Stimulated activated CD4-positive, alpha-beta T cell treated with anti-CD3 and anti-CD28 coated beads, Interleukin-4, amount 100 ng/mL, for 4 hours (primary cell): ENCODE data around the gene CHST13.

Source experiments
- DNase-seq, 2 experiments: peaks; one replicate each; pipeline ENCODE4 v3.0.0-alpha.2; 2020

CHST13 gene

DNA sequence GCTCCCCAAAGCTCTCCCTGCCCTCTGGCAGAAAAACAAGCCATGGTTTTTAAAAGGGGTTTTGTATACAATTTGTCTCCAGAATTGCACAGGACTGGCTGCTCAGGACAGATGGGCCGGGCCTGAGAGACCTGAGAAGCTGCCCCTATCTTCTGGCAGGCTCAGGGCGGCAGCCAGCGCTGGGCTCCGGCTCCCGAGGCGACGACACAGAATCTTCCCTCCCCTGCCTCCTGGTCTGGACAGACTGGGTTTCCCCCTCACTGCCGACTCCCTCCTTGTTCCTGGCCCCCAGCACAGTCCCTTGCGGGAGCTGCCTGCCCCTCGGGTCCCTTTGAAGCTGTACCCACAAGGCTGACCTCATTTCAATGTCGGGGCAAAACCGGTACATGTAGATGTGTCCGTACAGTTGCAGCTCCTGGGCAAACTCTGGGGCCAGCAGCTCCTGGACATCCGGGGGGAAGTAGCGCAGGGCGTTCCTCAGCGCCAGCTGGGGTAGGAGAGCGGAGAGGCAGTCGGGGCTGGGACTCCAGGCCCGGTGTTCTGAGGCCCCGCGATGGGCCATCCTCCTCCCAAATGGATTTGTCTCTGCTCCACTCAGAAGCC lies 13.5 kb upstream of the CHST13 start:
- DNase-seq, result no peak

DNA sequence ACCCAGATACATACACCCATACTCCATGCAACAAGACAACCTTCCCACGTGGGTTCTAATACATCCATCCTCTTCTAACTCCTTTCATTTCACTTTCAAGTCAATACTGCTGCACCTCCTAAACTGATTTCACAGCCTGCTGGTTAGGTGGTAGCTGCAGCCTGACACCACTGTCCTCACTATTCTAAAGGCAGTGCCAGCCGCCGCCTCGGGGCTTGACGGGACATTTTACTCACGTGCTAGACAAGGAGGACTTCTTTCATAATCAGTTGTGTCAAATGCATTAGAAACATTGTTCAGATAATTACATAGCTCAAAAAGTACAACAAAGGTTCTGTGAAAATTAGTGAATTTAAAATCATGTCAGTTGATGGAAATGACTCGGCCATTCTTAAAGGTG lies 12.7 kb upstream of the CHST13 start:
- DNase-seq, result no peak

DNA sequence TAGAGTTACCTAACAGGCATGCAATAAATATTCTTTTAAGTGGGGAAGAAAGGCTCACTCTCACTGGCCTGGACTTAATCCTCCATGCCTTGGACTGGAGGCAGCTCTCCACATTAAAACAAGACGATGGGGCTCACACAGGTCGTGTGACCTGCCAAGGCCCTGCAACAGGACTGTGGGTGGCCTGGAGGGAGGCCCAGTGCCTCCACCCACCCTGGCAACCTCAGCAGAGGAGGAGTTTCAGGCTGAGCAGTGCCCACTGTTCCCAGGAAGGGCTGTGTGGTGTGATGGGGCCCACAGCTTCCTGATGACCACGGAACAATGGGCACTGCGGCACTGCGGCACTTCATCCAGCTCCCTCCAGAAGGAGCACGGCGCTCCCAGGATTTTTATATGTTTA lies 11.9 kb upstream of the CHST13 start:
- DNase-seq, result no peak

DNA sequence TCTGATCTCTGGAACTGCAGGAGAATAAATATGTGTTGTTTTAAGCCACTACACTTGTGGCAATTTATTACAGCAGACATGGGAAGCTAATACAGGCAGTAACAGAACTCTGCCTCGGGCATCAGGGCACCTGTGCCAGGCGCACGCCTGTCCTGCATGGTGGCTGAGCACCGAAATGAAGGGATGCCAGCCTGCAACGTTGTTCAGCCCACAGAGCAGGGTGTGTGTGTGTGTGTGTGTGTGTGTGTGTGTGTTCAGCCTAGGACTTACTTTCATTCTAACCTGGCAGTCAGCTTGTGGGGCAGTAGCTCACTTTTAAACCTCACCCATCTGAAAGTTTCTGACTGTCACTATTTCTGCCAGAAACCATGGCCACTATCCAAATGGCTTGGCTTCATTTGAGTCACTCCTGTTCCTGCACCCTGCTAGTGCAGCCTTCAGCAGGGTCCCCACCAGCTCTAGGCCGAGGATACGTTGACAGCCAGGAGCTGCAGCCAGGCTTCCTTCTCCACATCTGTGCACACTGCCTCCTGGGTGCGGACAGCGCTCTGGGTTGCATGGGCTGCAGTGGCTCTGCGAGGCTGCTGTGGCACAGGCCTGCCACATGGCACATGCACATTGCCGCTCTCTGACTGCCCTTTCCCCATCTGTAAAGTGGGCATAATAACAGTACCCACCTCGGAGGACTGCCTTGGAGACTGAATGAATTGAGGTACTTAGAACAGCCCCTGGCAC lies 10.9 kb upstream of the CHST13 start:
- no peak for DNase-seq

DNA sequence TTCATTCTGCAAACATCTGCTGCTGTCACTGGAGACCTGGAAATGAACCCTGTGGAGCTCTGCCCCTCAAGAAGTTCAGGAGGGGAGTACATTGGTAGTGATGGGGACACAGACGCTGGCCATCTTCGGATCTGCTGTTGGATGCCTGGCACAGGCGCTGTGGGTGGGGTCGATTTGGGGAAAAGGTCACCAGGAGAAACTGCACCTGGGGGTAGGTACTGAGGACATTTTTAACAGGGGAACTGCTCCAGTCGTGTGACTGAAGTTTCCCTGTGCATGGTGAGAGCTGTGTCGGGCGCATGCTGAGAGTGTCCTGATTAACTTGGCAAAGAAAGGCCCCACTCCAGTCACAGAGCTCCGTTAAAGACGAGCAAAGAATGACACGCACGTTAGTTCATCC lies 9.8 kb upstream of the CHST13 start:
- DNase-seq, result no peak

DNA sequence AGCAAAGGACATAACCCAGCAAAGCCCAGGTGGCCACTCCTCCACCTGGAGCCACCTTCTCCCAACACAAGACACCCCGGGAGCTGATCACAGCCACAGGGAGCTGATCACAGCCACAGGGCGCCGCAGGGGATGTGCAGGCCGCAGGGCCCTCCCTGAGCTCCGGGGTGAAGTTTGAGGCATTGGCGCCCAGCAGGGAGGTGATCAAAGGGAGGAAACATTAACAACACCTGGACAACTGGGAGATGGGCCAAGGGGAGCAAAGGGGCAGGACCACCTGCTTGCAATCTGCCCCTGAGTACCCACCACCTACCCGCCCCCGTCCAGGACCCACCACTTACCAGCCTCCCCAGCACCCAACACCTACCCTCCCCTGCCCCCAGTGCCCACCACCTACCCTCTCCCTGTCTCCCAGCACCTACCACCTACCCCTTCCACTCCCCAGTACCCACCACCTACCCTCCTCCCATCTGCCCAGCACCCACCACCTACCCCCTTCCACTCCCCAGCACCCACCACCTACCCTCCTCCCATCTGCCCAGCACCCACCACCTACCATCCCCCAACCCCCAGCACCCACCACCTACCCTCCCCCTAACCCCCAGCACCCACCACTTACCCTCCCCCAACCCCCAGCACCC lies 8.8 kb upstream of the CHST13 start:
- DNase-seq, result no peak

DNA sequence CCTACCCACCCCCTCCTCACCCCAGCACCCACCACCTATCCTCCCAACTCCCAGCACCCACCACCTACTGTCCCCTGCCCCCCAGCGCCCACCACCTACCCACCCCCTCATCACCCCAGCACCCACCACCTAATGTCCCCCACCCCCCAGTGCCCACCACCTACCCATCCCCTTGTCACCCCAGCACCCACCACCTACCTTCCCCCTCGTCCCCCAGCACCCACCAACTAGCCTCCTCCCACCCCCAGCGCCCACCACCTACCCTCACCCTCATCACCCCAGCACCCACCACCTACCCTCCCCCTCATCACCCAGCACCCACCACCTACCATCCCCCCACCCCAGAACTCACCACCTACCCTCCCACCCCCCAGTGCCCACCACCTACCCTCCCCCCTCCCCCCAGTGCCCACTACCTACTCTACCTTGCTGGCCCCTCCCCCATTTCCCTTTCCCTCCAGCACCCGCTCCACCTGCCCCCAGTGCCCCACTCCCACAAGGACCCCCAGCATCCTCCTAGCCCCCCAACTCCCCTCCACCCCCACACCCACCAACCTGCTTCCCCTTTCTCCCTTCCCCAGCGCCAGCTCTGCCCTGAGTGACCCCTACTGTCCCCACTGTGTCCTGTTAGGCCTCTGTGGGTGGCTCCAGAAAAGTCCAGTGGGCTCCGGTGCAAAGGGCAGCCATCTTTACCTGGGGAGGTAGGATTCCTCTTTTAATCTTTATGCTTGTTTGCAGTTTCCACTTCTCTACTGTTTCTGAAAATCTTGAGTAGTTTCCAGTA lies 7.6 kb upstream of the CHST13 start:
- no peak for DNase-seq

DNA sequence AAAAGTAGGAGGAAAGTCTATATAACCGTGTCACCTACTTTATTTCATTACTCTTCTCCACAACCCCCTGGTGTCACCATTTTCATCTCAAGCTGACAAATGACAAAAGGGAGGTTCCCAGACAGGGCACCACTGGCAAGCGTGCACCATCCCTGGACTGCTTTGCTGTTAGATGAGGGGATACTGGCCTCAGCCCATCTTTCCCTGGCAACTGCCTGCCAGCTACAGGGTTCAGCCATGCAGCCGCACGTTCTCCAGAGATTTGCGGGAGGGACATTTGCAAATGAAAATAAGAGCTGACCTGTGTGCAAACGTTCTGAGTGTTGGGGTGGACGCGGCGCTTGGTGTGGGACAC lies 7.0 kb upstream of the CHST13 start:
- DNase-seq, result no peak

DNA sequence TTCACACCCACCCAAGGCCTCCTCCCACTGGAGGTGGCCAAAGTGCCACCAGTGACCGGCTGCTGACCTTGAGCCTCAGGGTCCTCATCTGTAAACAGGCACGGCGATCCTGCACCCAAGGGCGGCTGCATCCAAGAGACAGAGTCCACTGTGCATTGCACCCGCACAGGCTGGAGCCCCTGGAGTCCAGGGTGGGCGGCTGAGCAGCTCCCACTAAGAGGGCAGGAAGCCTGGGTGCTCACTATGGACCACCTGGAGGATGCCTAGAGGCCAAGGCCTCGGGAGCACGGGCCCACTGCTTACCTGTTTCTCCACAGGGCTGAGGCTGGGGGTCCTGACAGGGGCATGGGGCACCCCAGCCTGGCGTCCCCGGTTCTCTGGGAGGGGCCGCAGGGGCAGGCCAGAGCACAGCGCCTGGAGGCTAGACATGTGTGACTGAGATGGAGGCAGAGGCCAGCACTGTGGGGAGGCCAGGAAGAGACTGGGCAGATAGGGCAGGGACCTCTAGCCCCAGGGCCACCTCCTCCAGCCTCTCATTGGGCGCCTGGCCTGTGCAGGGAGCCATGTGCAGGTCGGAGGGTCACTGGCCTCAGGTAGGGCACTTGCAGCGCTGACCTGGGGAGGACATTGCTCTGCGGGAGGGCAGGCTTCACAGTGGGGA lies 6.5 kb upstream of the CHST13 start, which contains the start of gene UROC1:
TSS of gene UROC1 (minus strand) at position 483 of the 661 bp plus-strand sequence. CDS start at position 429, 54 bp downstream.
- no peak for DNase-seq

DNA sequence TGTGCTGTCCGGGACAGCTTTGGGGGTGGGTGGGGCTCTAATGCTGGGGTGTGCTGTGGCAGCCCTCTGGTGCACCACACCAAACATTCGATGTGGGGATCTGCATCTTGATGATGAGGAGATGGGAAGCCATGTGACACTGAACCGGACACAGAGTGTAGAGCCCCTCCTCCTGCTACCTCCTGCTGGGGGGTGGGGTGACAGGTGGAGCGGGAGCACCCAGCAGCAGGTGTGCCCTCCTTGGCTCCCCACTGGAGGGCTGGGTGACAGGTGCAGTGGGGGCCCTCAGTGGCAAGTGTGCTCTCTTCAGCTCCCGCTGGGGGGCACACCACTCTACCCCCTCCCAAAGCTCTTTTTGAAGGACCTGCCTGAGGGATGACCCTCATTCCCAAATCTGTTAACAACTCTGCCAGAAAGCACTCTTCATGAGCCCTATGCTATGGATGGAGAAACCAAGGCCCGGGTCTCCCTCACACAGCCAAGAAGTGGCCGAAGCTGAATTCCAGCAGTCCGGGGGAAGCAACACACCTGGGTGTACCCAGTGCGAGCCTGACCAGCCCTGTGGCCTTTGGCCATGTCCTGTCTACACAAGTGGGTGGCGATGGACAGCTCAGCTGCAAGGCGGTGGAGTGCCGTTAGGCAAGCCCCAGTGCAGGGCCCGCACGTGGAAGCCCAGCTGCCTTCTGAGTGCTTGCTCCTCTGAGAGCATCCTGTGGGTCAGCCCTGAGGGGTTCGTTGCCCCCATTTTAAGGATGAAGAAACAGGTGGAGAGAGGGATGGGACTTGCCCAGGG lies 5.8 kb upstream of the CHST13 start:
- DNase-seq, result no peak

DNA sequence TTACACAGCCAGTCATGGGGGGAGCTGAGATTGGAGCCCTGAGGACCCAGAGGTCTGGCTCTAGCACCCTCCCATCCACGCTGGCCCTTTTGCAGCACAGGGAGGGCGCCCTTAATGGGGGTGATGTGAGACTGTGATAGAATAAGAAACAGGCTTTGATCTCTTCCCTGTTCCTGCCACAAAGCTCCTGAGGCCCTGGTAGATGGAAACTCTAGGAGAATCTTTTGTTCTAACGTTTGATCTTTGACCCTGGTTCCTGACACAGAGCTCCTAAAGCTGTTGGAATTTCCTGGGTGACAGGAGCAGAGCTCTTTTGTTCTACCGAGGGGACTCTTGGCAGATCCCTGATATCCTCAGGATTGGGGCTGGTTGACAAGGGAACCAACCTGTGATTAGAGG lies 5.2 kb upstream of the CHST13 start:
- no peak for DNase-seq

DNA sequence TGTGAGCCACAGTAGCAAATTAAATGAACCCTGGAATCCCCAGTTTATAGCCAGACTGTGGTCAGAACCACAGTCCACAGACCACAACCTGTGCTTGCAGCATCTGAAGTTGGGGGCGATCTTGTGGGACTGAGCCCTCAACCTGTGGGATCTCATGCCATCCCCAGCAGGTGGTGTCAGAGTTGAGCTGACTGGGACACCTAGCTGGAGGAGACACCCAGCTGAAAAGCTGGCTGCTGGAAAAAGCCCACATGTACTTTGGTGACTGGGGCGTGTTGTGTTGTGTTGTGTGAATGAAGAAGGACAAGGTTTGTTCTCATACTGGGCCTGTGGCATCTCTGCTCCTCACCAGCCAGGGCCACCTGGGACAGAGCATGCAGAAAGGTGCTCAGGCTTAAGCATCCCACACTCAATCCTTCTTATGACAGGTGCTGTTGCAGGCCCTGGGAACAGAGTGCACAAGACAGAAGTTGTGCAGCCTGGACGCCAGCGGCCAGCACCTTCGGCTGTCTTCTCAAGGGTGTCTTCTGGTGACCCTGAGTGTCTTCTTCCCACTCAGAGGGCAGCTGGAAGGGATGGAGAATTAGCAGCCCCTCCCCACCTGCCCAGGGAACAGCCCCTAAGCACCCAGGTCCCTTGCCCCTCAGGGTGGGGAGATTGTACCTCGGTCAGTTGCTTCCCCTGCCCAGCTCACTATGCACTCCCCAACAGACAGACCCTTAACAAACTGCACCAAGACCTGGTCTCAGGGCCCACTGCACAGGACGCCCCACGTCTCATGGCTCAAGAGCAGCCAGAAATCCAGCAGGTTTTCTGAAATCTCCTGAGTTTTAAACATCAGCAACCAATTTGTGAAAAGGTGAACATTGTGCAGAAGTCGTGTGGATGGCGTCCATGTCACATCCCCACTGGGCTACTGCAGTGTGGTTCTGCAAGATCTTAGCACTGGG lies 4.2 kb upstream of the CHST13 start:
- no peak for DNase-seq

DNA sequence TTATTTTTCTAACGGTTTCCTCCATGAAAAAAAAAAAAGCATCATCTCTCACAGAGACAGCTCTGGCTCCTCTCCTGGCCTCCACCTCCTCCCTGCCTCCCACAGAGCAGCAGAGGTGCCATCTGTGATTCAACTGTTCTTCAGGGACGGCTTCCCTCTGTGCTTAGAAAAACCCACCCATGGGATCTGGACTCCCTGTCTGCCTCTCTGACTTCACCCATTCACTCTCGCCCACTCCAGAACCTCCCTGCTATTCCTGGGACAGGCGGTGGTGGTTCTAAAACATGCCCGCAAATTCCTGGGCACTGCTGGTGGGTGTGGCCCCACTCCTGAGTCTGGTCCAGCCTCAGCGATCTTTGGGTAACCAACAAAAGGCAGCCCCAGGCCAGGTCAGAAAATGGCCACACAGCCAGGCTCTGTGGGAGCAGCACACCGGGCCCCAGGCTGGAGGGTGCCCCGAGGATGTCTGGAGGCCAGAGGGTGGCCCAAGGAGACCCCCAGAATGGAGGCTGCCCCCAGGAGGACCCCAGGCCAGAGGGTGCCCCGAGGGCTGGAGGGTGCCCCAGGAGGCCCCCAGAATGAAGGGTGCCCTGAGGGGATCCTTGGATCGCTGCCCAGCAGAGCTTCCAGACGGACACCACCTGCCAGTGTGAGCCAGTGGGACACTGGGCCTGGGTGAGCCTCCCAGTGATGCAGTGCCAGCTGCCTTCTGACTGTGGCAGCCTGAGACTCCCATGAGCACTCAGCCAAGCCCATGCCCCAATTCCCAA lies 2.6 kb upstream of the CHST13 start:
- DNase-seq, result no peak

DNA sequence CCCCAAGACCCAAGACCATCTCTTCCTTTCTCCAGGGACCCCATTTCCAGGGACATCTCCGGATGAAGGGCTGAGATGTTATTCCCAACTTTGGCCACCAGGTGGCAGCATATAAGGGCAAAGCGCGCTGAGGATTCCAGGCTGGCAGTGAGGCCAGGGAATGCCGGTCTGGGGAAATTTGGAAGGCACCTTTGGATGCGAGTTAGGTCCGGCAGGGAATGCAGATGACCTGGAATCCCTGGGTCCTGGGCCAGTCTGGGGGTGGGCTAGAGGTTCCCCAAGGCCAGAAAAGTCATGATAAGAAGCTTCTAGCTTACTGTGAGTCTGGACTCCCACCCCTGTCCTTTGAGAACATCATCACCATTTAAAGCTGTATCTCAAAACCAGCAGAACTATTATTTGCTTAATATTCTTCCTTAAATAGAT lies 1.6 kb upstream of the CHST13 start:
- DNase-seq, result peak; percentile 17 to 26

DNA sequence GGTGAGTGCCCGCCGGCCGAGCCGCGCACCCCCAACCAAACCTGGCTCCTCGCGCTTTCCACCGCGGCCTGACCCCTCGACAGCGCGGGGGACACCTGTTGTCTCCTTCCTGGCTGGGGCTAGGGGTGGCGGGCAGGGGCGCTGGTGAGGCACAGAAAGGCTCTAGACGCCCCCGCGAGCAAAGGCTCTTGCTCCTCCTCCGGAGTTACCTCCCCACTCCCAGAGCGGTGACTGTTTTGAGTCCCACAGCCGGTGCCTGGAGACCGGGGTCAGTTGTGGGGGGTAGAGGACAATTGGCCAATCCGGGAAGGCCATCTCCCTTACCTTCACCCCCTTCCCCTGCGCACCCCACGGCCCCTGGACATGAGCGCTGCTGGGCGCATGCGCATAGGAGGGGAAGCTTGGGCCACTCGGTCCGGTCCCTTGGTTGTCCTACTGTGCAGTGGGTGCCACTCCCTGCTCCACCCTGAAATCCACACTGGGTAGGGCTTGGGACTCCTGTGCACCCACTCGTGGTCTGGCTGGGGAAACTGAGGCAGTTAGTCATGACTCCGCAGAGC lies 554 bp downstream of the CHST13 start:
- no peak for DNase-seq

DNA sequence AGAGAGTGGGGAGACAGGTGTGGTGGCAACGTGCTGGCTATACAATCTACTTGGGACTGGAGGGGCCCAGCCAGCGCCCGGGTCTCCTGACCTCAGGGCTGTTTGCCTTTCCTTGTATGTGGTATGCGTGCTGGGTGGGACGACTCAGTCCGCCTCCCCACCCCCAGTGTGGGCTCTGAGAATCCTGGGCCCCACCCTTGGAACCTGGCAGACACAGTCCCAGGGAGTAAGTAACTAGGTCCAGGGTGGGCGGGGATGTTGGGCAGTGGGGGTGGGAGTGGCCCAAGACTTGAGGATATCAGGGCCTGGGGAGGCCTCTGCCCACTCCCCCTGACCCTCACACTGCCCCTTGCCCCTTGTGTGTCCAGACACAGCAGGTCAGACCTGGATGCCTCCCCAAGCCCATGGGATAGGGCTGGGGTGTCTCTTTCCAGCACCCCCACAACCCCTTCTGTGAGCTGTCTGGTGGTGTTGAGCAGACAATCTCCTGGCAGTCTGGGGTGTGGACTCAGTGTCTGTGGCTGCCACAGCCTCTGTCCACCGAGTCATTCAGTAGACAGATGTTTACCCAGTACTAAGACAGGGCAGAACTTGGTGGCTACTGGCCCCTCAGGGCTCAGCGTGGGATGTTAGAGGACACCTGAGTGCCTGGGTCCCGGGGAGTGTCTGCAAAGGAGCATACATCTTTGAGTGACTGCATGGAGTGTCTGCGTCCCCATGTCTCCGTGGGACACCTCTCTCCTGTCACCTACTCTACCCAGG lies 1.3 kb downstream of the CHST13 start:
- no peak for DNase-seq

DNA sequence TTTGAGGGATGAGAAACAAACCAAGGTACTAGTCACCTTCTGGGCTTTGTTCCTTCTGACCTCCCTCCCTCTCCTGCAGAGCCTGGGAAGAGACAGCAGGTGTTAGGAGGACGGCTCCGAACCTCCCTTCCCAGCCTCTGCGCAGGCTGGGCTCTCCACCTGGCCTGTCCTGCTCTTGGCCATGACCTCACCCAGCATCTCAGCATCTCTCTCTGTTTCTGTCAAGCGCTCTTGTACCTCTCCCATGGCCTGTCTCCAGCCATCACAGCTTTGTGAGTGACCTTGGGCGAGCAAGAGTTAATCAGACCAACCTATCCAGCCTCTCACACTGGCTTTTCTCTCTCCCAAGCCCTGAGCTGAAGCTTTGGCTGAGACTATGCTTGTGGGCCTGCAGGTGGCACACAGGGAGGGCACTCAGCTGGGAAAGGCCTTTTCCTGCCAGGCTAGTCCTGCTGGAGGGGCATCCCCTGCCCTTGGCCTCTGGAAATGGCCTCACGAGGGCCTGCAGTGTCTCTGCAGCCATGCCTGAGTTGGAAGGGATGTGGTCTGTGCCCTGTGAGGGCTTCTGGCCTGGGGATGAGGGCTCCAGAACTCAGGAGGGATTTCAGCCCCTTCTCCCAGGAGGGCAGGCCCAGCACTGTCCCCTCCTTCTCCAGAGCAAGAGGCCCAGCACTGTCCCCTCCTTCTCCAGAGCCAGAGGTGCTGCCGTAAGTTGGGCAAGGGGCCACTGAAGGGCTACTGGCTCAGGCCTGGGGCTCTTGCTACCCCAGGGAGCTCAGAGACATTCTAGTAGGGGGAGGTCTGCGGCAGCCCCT lies 2.1 kb downstream of the CHST13 start:
- DNase-seq, result no peak

DNA sequence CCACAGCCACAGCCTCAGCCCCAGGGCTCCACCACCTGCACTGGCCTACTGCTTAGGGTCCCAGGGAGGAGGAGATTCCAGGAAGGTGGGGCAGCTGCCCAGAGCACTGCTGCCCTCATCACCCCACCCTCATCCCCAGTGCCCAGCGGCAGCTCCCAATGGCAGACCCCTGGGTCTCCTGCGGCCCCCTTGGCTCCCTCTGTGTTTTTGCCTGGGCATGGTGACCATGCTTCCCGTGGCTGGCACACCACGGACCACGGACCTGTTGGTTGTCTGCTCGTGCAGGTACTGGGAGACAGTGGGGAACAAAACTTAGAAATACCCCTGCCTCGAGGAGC lies 2.7 kb downstream of the CHST13 start:
- no peak for DNase-seq
